H1 (cell line): ENCODE results near the gene MBNL2. TPM values are rescaled to one million over a fixed set of nuclear protein-coding genes. Genes with fewer than 3 reads are reported as not detected.

Source experiments
- ATF2 ChIP-seq: IDR thresholded peaks from 2 replicates; pipeline ENCODE4 v1.6.1; 2012; ENCODE audit warnings: low read length, inconsistent platforms
- PHF8 ChIP-seq: fragments of 200-600 bp; sonication (generic); conservative IDR thresholded peaks from 2 replicates; pipeline ENCODE4 v1.7.1; 2012; ENCODE audit warnings: low read depth, mild to moderate bottlenecking, inconsistent platforms, low read length, moderate library complexity
- POLR2AphosphoS5 ChIP-seq: IDR thresholded peaks from 2 replicates; pipeline ENCODE4 v1.6.1; 2011; ENCODE audit warnings: low read depth, low read length
- polyA plus RNA-seq, 7 experiments: library from polyadenylated mRNA; depleted of rRNA in 3 of 7; stranded (reverse) in 5 of 7; unstranded in 2 of 7; fragments of >200 nt in 5 of 7; fragments of 200-250 nt in 2 of 7; gene quantifications; 1 replicate in 5 of 7; 2 replicates in 1 of 7; 4 replicates in 1 of 7; pipeline versions ENCODE4 v1.2.1 to v1.2.3, GENCODE V29; 2011 to 2013; ENCODE audit warnings: missing spikeins in 2 of 7, mixed read lengths in 2 of 7
- total RNA-seq: library from RNA; stranded (reverse); fragmentation: NEBNext Ultra II Directional; extraction: Animal tissue kit (Norgen Biotek cat#: 25700); gene quantifications from 2 replicates; pipeline ENCODE4 v1.2.1, GENCODE V29; 2021

The MBNL2 gene
- total and polyA plus RNA-seq, 2 of the 8 experiments (the other 6 are each of a cell fraction or from before 2014, with no cell fraction given) = 1.0 to 2.6 TPM

GRCh38 chr13:97321101-97321500, 99.0 kb downstream of the MBNL2 start (continued):
- no peak for TF ChIP-seq PHF8
- TF ChIP-seq POLR2AphosphoS5 = no peak
- TF ChIP-seq ATF2 = no peak
